Stimulated activated CD8-positive, alpha-beta memory T cell treated with anti-CD3 and anti-CD28 coated beads, Interleukin-7, amount 100 ng/mL, for 24 hours (primary cell): Measurements from ENCODE around the gene OR11A1.
"Not testable (repeated sequence)": the region's sequence is repeated elsewhere in the genome, so short reads cannot be mapped to it uniquely, and the experiment has no call there.

Source experiments
- DNase-seq: peaks from one replicate; pipeline ENCODE4 v3.0.0-alpha.2; 2020; ENCODE audit warnings: low read depth

The OR11A1 gene

DNA sequence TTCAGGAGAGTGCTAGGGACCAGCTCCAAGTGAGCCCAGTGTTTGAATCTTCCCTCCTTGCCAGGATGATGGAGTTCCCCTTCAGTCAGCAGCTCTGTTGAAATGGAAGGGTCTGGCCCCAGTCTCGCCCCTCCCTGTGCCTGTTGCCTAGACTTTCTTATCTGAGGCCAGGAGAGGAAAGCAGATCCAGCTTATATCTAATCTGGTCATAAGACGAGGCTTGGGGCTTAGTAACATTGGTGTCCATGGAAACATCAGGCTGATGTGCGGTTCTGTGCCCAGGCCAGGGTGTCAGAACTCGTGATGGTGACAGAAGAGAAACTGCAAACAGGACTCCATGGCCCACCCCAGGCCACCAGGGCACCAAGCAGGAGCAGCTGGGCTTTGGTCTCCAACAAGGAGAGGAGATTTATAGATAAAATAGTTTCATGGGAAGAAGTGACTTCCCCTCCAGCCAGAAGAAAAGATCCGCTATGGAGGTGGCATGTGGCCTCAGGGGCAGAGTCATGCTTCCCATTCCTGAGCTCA is 21.1 kb upstream of the OR11A1 start:
- DNase-seq, result no peak

DNA sequence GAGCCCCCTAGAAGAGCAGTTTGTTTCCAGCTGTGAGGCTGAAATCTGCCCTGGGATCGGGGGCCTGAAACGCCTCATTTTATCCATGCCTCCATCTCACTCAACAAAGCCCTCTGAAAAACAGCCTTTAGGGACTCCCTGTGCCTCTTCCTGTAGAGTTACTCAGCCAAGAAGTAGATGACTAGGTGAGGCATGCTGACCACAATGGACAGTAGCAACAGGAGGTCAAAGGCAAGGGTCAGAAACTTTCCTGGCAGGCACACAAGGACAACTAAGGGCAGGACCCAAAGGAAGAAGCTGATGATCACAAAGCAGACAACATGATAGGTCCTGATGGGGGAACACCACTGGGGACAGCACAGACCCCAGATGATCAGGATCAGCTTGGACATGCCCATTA is 18.1 kb upstream of the OR11A1 start:
- no peak for DNase-seq

GRCh38 chr6:29466241-29466640 is 9.4 kb upstream of the OR11A1 start:
- DNase-seq, result no peak

DNA sequence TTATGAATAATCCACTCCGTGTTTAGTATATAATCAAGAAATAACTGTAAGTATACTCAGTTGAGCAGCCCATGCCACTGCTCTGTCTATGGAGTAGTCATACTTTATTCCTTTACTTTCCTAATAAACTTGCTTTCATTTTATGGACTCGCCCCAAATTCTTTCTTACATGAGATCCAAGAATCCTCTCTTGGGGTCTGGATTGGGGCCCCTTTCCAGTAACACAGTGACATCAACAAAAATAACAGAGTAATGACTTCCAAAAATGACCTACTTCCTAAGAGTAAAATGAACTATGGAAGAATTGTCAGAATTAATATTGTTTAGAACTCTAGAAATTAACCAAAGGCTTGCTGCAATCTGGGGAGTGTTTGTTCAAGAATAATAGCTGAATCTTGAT is 8.9 kb upstream of the OR11A1 start:
- no peak for DNase-seq

DNA sequence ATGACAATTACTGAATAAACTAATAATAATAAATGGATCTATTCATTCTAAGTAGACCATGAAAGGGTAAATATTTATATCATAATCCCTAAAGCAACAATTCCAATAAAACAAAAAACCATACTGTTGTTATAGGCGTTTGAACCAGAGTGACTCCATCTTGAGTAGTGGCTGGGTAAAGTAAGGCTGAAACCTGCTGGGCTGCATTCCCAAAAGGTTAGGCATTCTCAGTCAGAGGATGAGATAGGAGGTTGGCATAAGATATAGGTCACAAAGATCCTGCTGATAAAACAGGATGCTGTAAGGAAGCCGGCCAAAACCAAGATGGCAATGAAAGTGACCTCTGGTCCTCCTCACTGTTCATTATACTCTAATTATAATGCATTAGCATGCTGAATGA is 8.4 kb upstream of the OR11A1 start:
- no peak for DNase-seq

- DNase-seq, result no peak
These were observed 5.2 kb upstream of the OR11A1 start for GRCh38 chr6:29462022-29462421.

DNA sequence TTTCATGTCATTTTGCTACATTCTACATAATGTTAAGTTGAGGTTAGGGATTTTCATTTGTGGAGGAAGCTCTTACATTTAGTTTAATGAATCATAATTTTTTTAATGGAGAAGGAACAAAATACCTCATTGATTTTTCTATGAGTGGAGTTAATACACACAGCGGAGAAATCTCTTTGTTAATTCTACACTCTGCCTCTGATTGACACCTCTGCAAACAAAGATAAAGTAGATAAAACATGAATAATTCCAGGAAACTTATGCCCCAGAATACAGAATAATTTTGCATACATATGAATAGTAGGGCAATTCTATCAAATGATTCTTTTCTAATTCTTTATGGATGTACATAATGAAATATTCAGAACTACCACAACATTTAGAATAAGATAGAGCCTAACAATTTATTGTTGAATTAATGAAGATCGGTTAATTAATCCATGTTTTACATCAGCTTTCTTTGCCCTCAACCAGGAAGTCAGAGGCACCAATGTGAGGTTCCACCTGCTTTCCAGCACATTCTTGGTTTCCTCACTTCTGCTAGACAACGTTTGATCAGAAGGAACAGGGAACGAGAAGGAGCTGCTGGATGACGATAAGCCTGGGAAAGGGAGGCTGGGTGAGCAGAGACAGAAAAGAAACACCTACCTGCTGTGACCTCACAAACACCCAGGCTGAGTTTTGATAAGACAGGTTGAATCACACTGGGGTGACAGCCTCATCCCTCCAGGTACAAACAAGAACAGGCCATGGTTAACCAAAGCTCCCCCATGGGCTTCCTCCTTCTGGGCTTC is 4.3 kb upstream of the OR11A1 start:
- DNase-seq, result no peak

- no peak for DNase-seq
These were observed 5.2 kb downstream of the OR11A1 start for GRCh38 chr6:29451471-29452193.

DNA sequence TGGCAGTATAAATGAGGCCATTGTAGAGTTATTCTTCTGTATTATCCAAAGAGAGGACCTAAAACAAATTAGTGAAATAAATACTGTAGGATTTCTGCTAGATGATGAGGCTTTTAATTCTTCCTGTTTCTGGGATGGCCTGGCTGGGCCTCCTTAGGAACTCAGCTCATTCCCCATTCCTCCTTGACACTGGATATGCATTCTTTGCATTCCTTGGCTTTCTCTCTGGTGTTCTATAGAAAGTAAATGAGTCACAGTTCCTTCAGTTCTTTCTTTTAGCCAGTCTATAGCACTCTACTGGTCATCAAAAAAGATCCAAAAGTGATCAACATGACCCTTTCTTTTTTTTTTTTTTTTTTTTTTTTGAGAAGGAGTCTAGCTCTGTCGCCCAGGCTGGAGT is 9.2 kb downstream of the OR11A1 start:
- DNase-seq, result no peak

- DNase-seq, result not testable (repeated sequence)
These were observed 12.8 kb downstream of the OR11A1 start for GRCh38 chr6:29444031-29444430.

DNA sequence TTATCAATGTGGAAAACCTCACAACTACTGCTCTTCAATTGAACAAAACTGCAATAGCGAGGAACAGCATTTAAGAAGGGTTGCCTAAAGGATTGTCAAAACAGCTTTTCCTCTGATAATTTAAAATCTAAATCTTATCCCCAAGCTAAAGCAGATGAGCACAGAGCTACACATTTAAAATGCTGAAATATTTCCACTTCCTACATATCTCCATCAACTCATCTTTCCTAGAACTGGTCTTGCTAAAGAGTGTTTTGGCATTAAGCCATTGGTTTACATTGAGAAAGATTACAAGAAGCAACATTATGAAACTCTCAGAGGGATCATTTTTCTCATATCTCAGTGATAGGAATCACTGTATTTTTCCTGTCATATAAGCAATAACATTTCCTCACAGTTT is 14.2 kb downstream of the OR11A1 start:
- DNase-seq, result no peak

DNA sequence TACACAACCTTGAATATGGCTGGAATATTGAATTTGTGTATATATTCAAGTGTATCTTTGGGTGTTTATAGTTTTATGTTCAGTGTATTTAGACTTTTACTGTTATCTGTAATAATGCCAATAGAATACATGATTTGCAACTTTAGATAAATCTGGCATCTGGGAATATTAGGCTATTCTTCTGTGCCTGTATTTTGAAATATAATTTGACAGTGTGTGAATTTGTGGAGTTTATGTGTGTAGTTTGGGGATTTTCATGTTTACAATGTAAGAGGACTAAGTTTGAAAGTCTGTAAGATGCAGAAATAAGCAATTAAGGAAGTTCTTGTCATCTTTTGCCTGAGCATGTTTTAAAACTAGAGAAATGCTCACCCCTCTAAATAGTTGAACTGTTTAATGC is 17.9 kb downstream of the OR11A1 start, which contains the start of gene OR10C1:
OR10C1 (plus strand) TSS at position 301 of the 400 bp plus-strand sequence. CDS start 710 bp downstream, outside the sequence.
- no peak for DNase-seq

DNA sequence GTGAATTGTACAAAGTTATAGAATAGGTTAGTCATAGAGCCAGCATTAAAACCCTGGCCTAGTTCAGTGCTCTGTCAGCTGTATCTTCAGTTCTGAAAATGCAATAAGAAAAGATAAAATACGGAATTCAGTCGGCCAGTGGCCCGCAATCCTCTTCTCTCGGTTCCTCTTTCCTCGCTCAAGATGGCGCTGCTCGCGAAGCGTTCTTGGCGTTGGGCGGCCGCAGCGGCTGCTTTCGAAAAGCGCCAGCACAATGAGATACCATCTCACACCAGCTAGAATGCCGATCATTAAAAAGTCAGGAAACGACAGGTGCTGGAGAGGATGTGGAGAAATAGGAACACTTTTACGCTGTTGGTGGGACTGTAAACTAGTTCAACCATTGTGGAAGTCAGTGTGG is 20.1 kb downstream of the OR11A1 start:
- DNase-seq, result not testable (repeated sequence)

DNA sequence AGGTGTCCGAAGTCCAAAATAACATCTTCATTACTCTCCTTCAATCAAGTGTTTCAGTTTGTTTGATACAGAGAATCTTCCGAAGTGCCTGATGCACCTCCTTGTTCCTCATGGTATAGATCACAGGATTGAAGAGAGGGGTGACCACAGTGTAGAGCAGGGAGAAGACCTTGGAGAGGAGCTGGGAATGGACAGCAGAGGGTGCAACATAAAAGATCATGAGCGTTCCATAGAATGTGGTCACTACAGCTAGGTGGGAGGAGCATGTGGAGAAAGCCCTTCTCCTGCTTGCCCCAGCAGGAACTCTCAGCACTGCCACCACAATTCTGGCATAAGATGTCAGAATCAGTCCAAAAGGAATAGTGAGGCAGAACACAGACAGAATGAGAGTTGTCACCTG is 30.2 kb downstream of the OR11A1 start:
- no peak for DNase-seq

DNA sequence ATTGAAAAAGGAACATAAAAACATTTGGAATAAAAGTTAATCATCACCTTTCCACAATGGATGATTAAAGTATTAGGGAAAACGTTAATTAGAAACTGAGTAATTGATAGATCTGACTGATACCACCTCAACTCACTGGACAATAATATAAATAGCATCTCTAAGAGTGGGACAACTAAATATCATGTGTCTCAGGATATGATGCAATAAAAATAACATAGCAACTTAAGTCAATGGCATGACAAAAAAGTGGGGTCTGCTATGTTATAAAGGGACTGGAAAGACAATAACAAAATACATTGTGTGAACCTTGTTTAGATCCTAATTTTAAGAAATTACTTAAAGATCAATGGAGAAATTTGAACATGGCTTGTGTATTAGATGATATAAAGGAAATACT is 31.8 kb downstream of the OR11A1 start:
- no peak for DNase-seq

DNA sequence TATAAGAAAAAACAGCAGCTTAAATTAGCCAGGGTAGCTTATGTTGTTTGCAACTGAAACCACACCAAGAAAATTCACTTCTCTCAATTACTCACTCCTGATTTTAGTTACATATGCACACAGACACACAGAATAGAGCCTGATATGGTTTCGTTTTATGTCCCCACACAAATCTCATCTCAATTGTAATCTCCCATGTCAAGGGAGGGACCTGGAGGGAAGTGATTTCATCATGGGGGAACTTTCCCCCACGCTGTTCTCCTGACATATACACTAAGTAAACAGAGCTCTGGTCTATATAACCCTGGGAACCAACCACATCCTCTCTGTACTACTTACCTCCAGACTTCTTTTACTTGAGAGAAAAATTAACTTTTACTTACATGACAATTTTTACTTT is 32.3 kb downstream of the OR11A1 start:
- DNase-seq, result no peak

DNA sequence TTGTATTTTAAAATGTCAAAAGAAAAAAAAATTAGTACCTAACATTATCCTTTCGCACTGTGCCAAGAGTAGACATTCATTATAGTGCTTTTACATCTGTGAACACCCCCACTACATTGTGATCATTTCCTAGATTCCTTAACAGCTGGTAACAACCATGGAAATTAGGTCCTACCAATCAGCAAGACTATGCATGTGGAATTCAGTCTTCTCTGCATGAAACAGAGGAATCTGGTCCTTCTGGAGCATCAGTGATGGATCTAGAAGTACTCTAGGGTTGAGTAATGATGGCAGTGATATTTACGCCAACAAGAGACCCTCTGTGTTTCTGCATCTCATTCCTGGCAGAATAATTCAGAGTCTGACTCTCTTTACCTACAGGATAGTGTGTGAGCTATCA is 32.7 kb downstream of the OR11A1 start:
- no peak for DNase-seq

DNA sequence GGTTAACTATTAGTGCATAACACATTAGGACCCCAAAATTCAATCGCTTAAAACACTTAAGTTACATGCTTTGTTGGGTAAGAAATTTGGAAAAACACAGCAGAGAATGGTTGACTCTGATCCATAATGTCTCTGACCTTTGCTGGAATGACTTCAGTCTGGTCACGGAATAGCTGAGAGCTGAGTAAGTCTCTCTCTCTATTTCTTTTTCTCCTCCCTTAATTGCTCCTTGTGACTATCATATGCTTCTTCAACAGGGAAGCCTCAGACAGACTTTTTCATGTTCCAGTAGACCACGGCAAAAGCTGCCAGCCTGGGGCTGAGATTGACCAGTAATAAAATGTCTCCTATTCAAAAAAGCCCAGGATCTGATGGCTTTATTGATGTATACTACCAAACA is 37.4 kb downstream of the OR11A1 start:
- no peak for DNase-seq

GRCh38 chr6:29414588-29414987 is 42.3 kb downstream of the OR11A1 start, which contains the start of gene OR12D1:
TSS of gene OR12D1 (plus strand) at chr6:29414928.
- DNase-seq, result no peak

- DNase-seq, result no peak
These were observed 53.1 kb downstream of the OR11A1 start for GRCh38 chr6:29403801-29404200.

DNA sequence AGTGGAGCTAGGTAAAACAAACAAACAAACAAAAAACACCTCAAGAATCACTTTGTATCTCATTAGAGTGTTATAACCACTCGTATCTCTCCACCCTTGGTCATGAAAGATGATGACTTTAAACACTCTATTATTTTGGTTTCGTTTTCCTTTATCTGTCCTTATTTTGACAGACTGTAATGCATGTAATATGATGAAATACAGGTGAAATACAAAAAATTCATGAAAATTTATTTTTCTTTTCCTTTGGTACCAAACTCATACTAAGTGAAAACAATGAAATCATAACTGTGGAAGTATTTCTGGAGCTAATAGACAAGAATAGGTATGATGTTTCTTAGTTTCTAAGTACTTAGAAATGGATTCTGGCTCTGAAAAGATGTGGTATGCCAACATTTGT is 57.3 kb downstream of the OR11A1 start:
- DNase-seq, result no peak

DNA sequence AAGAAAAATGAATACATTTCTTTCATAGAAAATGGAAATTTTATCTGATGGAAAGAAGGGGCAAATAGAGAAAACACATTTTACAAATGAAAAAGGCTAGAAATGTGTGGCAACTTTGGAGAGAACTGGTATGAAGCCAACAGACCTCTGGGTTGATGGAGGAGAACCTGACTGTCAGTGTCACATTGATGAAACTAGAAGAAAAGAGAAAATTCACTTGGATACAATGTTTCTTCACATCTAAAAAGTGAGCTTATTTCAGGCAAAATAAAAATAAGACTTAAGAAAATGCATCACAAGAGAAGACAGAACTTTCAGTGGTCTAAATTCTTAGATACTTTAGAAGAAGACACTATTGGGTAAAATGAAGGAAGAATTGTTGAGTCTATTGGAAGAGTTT is 61.5 kb downstream of the OR11A1 start, which contains the start of gene OR12D2:
OR12D2 (plus strand) TSS at position 301 of the 400 bp plus-strand sequence. CDS start 1,069 bp downstream, outside the sequence.
- no peak for DNase-seq

DNA sequence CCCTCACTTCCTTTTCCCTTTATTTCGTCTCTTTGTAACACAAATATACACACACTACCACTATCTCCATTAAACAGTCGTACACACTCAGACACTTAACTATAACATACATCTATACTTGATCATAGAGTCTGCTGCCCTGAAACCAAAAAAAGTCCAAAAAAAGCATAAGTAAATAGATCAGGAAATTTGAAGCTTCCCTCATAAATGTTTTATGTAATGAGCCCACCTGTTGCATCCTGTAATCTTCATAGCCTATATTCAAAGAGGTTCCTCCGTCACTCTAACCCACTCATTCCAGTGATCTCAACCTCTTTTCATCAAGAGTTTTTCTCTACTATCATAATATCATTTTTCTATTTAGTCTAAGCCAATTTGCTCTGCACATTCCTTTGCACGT is 68.3 kb downstream of the OR11A1 start:
- DNase-seq, result no peak
